NB4 (cell line): ENCODE results near the gene EIPR1.
"Not testable (repeated sequence)": the region's sequence is repeated elsewhere in the genome, so short reads cannot be mapped to it uniquely, and the experiment has no call there.

Experiments
- DNase-seq: peaks from one replicate; pipeline ENCODE4 v3.0.0; 2010; ENCODE audit warnings: low read depth
- H3K4me3 ChIP-seq: one replicate; pipeline ENCODE4 v1.5.1; 2011; ENCODE audit warnings: mild to moderate bottlenecking, low read depth, low read length, moderate library complexity
- MYC ChIP-seq: IDR thresholded peaks from 2 replicates; pipeline ENCODE4 v1.6.1; 2011; ENCODE audit warnings: low read depth, low read length
- POLR2A ChIP-seq: IDR thresholded peaks from 2 replicates; pipeline ENCODE4 v1.6.1; 2011; ENCODE audit warnings: mild to moderate bottlenecking; ENCODE audit not compliant: insufficient read length; ENCODE audit errors: extremely low read depth
- TF ChIP-seq, protein P1 (sequence below): IDR thresholded peaks from one replicate; pipeline ENCODE4 v1.5.1; 2012; ENCODE audit warnings: low read depth, low read length
- TF ChIP-seq, protein P2 (sequence below): IDR thresholded peaks from 2 replicates; pipeline ENCODE4 v1.6.1; 2011; ENCODE audit warnings: low read depth, low read length

The EIPR1 gene

DNA sequence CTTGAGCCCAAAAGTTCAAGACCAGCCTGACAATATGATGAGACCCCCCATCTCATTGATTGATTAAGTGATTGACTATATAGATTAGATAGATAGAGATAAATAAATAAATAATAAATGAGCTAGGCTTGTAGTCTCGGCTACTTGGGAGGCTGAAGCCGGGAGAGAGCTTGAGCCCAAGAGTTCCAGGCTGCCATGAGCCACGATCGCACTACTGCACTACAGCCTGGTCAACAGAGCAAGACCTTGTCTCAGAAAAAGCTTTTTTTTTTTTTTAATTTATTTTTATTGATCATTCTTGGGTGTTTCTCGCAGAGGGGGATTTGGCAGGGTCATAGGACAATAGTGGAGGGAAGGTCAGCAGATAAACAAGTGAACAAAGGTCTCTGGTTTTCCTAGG, 12.4 kb downstream of the EIPR1 start:
- no peak for DNase-seq
- TF ChIP-seq, protein P1, sequence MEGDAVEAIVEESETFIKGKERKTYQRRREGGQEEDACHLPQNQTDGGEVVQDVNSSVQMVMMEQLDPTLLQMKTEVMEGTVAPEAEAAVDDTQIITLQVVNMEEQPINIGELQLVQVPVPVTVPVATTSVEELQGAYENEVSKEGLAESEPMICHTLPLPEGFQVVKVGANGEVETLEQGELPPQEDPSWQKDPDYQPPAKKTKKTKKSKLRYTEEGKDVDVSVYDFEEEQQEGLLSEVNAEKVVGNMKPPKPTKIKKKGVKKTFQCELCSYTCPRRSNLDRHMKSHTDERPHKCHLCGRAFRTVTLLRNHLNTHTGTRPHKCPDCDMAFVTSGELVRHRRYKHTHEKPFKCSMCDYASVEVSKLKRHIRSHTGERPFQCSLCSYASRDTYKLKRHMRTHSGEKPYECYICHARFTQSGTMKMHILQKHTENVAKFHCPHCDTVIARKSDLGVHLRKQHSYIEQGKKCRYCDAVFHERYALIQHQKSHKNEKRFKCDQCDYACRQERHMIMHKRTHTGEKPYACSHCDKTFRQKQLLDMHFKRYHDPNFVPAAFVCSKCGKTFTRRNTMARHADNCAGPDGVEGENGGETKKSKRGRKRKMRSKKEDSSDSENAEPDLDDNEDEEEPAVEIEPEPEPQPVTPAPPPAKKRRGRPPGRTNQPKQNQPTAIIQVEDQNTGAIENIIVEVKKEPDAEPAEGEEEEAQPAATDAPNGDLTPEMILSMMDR = no peak
- TF ChIP-seq MYC (no peak), POLR2A (no peak)
- TF ChIP-seq, protein P2, sequence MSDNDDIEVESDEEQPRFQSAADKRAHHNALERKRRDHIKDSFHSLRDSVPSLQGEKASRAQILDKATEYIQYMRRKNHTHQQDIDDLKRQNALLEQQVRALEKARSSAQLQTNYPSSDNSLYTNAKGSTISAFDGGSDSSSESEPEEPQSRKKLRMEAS = no peak
- no peak overlapping the region for H3K4me3 ChIP-seq

DNA sequence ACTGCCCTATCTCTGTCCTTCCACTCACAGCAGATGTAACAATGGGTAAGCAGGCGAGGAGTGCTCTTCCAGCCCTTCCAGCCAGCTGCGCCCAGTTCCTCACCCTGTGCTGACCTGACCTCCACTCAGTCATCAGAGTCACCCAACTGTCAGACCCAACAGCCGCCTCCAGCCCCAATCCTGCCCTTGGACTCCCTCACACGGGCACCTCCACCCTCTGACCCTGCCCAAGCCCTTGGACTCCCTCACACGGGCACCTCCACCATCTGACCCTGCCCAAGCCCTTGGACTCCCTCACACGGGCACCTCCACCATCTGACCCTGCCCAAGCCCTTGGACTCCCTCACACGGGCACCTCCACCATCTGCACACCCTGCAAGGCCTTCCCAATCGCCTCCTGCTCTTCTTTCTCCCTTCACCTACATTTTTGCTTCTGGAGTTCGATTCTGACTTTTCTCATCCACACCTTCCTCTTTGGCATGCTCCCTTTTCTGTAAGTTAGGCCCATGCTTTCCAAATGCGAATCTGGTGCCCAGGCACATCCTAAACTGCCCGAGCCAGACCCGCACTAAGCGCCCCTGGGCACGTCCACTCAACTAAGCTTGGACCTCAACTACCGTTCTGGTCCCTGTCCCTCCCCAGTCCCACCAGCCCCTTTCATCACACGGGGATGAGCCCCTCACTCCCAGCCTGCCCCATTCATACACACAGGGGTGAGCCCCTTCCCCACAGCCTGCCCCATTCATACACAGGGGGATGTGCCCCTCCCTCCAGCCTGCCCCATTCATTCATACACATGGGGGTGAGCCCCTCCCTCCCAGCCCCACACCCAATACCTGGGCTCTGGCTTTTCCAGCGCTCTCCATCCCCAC, 15.9 kb downstream of the EIPR1 start:
- no peak for DNase-seq
- TF ChIP-seq, protein P1 = no peak
- TF ChIP-seq MYC (no peak), POLR2A (no peak)
- TF ChIP-seq, protein P2 = no peak
- no peak overlapping the region for H3K4me3 ChIP-seq

DNA sequence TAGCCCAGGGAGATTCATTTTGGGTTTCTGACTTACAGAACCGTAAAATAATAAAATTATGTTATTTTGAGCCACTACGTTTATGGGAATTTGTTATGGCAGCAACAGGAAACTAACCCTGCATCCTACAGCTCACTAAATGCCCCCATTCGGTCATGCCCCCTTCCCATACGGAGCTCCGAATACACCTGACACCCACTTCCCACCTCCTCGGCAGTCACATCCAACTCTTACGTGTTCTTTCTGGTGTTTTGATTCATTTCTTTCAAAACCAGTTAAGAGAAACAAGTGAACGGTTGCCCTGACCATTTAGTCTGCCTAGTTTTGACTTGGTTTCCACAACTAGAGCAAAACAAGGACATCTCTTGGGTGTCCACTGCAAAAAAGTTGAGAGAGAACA, 19.7 kb downstream of the EIPR1 start:
- TF ChIP-seq, protein P1 = no peak
- TF ChIP-seq, protein P2 = no peak
- TF ChIP-seq POLR2A = no peak
- TF ChIP-seq MYC = no peak
- no peak for DNase-seq
- no peak overlapping the region for H3K4me3 ChIP-seq

DNA sequence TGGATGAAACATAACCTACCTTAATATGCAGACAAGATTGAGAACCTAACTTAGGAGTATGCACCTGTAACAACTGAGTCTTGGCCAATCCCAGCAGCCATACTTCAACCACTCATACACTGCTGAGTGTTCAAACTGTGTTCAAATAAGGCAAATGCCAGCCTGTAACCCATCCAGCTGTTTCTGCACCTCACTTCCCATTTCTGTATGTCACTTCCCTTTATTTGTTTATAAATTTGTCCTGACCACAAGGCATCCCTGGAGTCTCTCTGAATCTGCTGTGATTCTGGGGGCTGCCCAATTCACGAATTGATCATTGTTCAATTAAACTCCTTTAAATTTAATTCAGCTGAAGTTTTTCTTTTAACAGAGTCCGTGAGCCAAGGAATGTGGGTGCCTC, 20.2 kb downstream of the EIPR1 start:
- DNase-seq = peak; percentile 64

DNA sequence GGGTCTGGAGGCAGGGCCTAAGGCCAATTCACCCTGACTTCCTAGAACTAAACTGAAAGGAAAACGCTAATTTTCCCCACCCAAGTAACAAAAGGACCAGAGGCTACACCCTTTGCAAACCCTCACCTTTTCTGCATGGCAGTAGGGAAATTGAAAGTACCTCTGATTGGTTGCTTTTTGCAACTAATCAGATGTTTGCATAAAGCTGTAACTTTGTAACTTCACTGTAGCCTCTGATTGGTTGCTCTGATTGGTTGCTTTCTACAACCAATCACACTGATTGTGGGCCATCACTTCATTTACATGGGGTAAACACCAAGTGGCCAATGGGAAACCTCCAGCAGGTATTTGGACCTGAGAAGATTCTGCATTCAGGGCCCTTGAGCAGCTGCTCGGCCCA, 20.8 kb downstream of the EIPR1 start:
- H3K4me3 ChIP-seq = no peak overlapping the region
- TF ChIP-seq POLR2A (no peak), MYC (no peak)
- TF ChIP-seq, protein P1 = no peak
- TF ChIP-seq, protein P2 = no peak
- DNase-seq = no peak

More for the DNA sequence above, 20.2 kb downstream of the EIPR1 start:
- not testable (repeated sequence) for H3K4me3 ChIP-seq

DNA sequence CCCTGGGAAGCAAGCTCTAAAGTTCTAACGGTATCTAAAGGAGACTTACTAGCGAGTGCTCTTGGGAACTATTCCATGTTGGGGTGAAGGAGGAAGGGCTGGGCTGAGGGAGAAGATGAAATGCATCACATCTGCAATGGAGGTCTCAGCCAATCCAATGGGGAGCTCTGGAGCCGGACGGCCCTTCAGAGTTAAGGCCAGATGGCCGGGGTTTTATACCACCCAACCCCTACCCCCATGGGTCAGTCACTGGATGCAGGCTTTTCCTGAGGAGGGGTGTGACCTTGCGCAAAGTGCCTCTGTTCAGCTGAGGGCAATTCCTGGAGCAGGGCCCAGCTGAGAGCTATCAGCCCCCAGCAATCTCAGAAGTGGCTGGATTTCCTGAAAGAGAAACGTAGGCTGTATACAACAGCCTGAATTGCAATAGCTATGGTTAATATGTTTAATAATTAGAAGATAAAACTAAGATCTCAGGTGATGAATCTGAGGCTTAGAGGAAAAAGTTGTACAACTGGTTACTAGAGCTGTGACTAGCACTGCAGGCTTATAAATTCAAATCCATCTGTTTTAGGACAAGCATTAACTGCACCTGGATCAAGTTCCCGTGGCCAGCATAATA, 21.6 kb downstream of the EIPR1 start:
- no peak overlapping the region for H3K4me3 ChIP-seq
- TF ChIP-seq, protein P1 = no peak
- TF ChIP-seq MYC (no peak), POLR2A (no peak)
- TF ChIP-seq, protein P2 = no peak
- DNase-seq = no peak
